OCI-LY1 (cell line): ENCODE data around the gene ASPHD1.
"Not testable (repeated sequence)": the region's sequence is repeated elsewhere in the genome, so short reads cannot be mapped to it uniquely, and the experiment has no call there.

Source experiments
- H2AFZ ChIP-seq: fragments of 200-600 bp; sonication (generic), shearing (Covaris generic); 2 replicates; pipeline ENCODE4 v1.6.0; 2014; ENCODE audit warnings: antibody characterized with exemption, mild to moderate bottlenecking, low read length
- H3F3A ChIP-seq: fragments of 200-600 bp; sonication (generic), shearing (Covaris generic); 2 replicates; pipeline ENCODE4 v1.6.0; 2014; ENCODE audit warnings: mild to moderate bottlenecking, antibody characterized with exemption, low read length, moderate library complexity; ENCODE audit not compliant: insufficient read depth
- H3K27ac ChIP-seq: fragments of 200-600 bp; sonication (generic); 2 replicates; pipeline ENCODE4 v1.5.1; 2014; ENCODE audit warnings: low read length, mixed run types, mild to moderate bottlenecking, low read depth; ENCODE audit not compliant: poor library complexity, severe bottlenecking
- H3K27me3 ChIP-seq: fragments of 200-600 bp; sonication (generic); 2 replicates; pipeline ENCODE4 v1.6.0; 2014; ENCODE audit warnings: antibody characterized with exemption, mild to moderate bottlenecking, low read length, moderate library complexity; ENCODE audit not compliant: insufficient read depth
- H3K36me3 ChIP-seq: fragments of 200-600 bp; sonication (generic); 2 replicates; pipeline ENCODE4 v1.6.1; 2014; ENCODE audit warnings: mild to moderate bottlenecking, antibody characterized with exemption, low read length, moderate library complexity, mixed read lengths; ENCODE audit not compliant: insufficient read depth
- H3K4me1 ChIP-seq: fragments of 200-600 bp; sonication (generic); 2 replicates; pipeline ENCODE4 v1.5.1; 2014; ENCODE audit warnings: mild to moderate bottlenecking, low read length, moderate library complexity; ENCODE audit not compliant: insufficient read depth, severe bottlenecking
- H3K4me2 ChIP-seq: fragments of 200-600 bp; sonication (generic), shearing (Covaris generic); 2 replicates; pipeline ENCODE4 v1.6.1; 2014; ENCODE audit warnings: low read length
- H3K4me3 ChIP-seq: fragments of 200-600 bp; sonication (generic); 2 replicates; pipeline ENCODE4 v1.5.1; 2014; ENCODE audit warnings: low read length, low read depth, mild to moderate bottlenecking, mixed read lengths; ENCODE audit not compliant: poor library complexity, severe bottlenecking
- H3K79me2 ChIP-seq: fragments of 200-600 bp; shearing (Covaris generic); 2 replicates; pipeline ENCODE4 v1.6.1; 2016; ENCODE audit warnings: mixed run types, low read length, mixed read lengths; ENCODE audit not compliant: insufficient read depth
- H3K9ac ChIP-seq: fragments of 200-600 bp; sonication (generic), shearing (Covaris generic); 2 replicates; pipeline ENCODE4 v1.6.1; 2014; ENCODE audit warnings: mild to moderate bottlenecking, low read length, mixed read lengths
- H3K9me2 ChIP-seq: fragments of 200-600 bp; sonication (generic), shearing (Covaris generic); 2 replicates; pipeline ENCODE4 v1.6.1; 2014; ENCODE audit warnings: low read depth, mild to moderate bottlenecking, low read length, mixed read lengths
- H3K9me3 ChIP-seq: fragments of 200-600 bp; shearing (Covaris generic); 2 replicates; pipeline ENCODE4 v1.6.1; 2014; ENCODE audit warnings: low read length, mixed read lengths
- H4K20me1 ChIP-seq: fragments of 200-600 bp; sonication (generic), shearing (Covaris generic); 2 replicates; pipeline ENCODE4 v1.6.0; 2016; ENCODE audit warnings: mild to moderate bottlenecking, low read length; ENCODE audit not compliant: insufficient read depth
- CTCF ChIP-seq: fragments of 200-600 bp; sonication (generic), shearing (Covaris generic); IDR thresholded peaks from 2 replicates; pipeline ENCODE4 v1.5.1; 2017; ENCODE audit warnings: mild to moderate bottlenecking, antibody characterized with exemption, low read length, moderate library complexity, mixed read lengths
- EZH2 ChIP-seq: fragments of 200-600 bp; sonication (generic), shearing (Covaris generic); IDR thresholded peaks from 2 replicates; pipeline ENCODE4 v1.8.0; 2017; ENCODE audit warnings: borderline replicate concordance, mixed run types, mild to moderate bottlenecking, antibody characterized with exemption, low read length, moderate library complexity, mixed read lengths

ASPHD1 gene

DNA sequence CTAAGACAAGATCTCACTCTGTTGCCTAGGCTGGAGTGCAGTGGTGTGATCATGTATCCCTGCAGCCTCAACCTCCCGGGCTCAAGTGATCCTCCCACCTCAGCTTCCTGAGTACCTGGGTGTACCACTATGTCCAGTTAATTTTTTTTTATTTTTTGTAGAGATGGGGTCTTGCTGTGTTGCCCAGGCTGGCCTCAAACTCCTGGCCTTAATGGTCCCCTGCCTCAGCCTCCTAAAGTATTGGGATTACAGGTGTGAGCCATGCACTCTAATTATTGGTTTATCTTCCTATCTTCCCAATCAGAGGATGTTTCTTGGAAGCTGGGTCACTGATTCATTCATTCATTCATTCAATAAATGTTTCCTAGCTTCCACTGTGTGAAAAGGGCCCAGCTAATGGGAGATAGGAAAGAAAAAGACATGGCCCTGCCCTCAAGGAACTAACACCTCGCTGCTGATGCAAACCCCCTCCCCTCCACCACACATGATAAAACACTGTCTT is 8.5 kb downstream of the ASPHD1 start:
- H3F3A ChIP-seq = no peaks in the 10 kb centered on the region
- H2AFZ ChIP-seq = no peak overlapping the region
- TF ChIP-seq EZH2 (no peak), CTCF (no peak)
- no peaks in the 10 kb centered on the region for H3K27me3 ChIP-seq
- no peak overlapping the region for H3K4me3 ChIP-seq
- no peaks in the 10 kb centered on the region for H4K20me1 ChIP-seq
- no peaks in the 10 kb centered on the region for H3K9me3 ChIP-seq
- H3K79me2 ChIP-seq = no peaks in the 10 kb centered on the region
- no peaks in the 10 kb centered on the region for H3K9me2 ChIP-seq
- no peak overlapping the region for H3K4me2 ChIP-seq
- no peak overlapping the region for H3K9ac ChIP-seq
- H3K27ac ChIP-seq = no peak overlapping the region
- H3K4me1 ChIP-seq = no peaks in the 10 kb centered on the region
- H3K36me3 ChIP-seq = no peaks in the 10 kb centered on the region

GRCh38 chr16:29909391-29909790 is 9.1 kb downstream of the ASPHD1 start:
- no peak overlapping the region for H3K27ac ChIP-seq
- H3K36me3 ChIP-seq = no peaks in the 10 kb centered on the region
- no peaks in the 10 kb centered on the region for H4K20me1 ChIP-seq
- no peaks in the 10 kb centered on the region for H3K27me3 ChIP-seq
- H3K9me2 ChIP-seq = no peaks in the 10 kb centered on the region
- no peaks in the 10 kb centered on the region for H3K4me1 ChIP-seq
- H3K4me2 ChIP-seq = no peak overlapping the region
- no peaks in the 10 kb centered on the region for H3K9me3 ChIP-seq
- H3F3A ChIP-seq = no peaks in the 10 kb centered on the region
- H2AFZ ChIP-seq = no peak overlapping the region
- no peak overlapping the region for H3K9ac ChIP-seq
- no peaks in the 10 kb centered on the region for H3K79me2 ChIP-seq
- TF ChIP-seq CTCF (no peak), EZH2 (no peak)
- no peak overlapping the region for H3K4me3 ChIP-seq

DNA sequence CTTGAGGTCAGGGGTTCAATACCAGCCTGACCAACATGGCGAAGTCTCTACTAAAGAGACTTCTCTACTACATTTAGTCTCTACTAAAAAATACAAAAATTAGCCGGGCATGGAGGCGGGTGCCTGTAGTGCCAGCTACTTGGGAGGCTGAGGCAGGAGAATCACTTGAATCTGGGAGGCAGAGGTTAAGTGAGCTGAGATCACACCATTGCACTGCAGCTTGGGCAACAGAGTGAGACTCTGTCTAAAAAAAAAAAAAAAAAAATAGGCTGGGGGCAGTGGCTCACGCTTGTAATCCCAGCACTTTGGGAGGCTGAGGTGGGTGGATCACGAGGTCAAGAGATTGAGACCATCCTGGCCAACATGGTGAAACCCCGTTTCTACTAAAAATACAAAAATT is 9.6 kb downstream of the ASPHD1 start:
- H3K4me3 ChIP-seq, H3K36me3 ChIP-seq, H3F3A ChIP-seq, H3K27me3 ChIP-seq, H3K79me2 ChIP-seq, H3K9me3 ChIP-seq, H3K9ac ChIP-seq, H3K27ac ChIP-seq, H3K9me2 ChIP-seq, H3K4me2 ChIP-seq, H3K4me1 ChIP-seq, H4K20me1 ChIP-seq, H2AFZ ChIP-seq: not testable (repeated sequence)

GRCh38 chr16:29910819-29911675 is 10.8 kb downstream of the ASPHD1 start:
- Histone ChIP-seq H2AFZ (no peak overlapping the region), H3K4me1 (no peaks in the 10 kb centered on the region), H4K20me1 (no peaks in the 10 kb centered on the region), H3F3A (no peaks in the 10 kb centered on the region), H3K9me2 (no peaks in the 10 kb centered on the region), H3K9ac (no peak overlapping the region), H3K79me2 (no peaks in the 10 kb centered on the region), H3K4me2 (no peak overlapping the region), H3K27me3 (no peaks in the 10 kb centered on the region), H3K27ac (no peak overlapping the region), H3K4me3 (no peak overlapping the region), H3K9me3 (no peaks in the 10 kb centered on the region), H3K36me3 (no peaks in the 10 kb centered on the region)
- TF ChIP-seq EZH2 (no peak), CTCF (no peak)
